B cell (primary cell): Measurements from ENCODE around the gene PSG1. TPM values are rescaled to one million over a fixed set of nuclear protein-coding genes. Genes with fewer than 3 reads are reported as not detected.
"Not testable (repeated sequence)": the region's sequence is repeated elsewhere in the genome, so short reads cannot be mapped to it uniquely, and the experiment has no call there.

Experiments
- ATAC-seq: fragments of 200-7000 bp; cut with Tn5 transposase; one replicate; pipeline ENCODE4 v1.10.0; 2021; ENCODE audit warnings: low read depth, mild to moderate bottlenecking, moderate number of reproducible peaks, moderate library complexity
- CTCF ChIA-PET: fragments of 350-600 bp; sonication (Branson Sonifier 250); formaldehyde crosslinking; loops from one replicate; lab custom pipeline; 2021; ENCODE audit warnings: antibody characterized with exemption, inconsistent platforms; lab: Charles Lee
- POLR2A ChIA-PET: fragments of 350-600 bp; sonication (Branson Sonifier 250); formaldehyde crosslinking; loops from one replicate; lab custom pipeline; 2021; ENCODE audit warnings: antibody characterized with exemption; lab: Charles Lee
- DNase-seq: peaks from one replicate; pipeline ENCODE4 v3.0.0; 2013
- H2AFZ ChIP-seq: 2 replicates; pipeline ENCODE4 v1.6.1; 2012; ENCODE audit warnings: mild to moderate bottlenecking, low read depth, low read length; ENCODE audit not compliant: insufficient read depth, poor library complexity, severe bottlenecking
- H3K27ac ChIP-seq, 2 donors: 1 replicate in 1 of 2; 2 replicates in 1 of 2; pipeline ENCODE4 v1.5.1; 2012 to 2013; ENCODE audit warnings: low read length in 2 of 2, mild to moderate bottlenecking in 2 of 2, moderate library complexity in 1 of 2
- H3K27me3 ChIP-seq, 4 experiments: fragments of 200-600 bp in 1 of 4; sonication (generic) in 1 of 4; replicated peaks in 1 of 4; 1 replicate in 2 of 4; 2 replicates in 2 of 4; pipeline versions ENCODE4 v1.6.1 to v1.7.0; 2013 to 2016; ENCODE audit warnings: low read length in 3 of 4, mild to moderate bottlenecking in 2 of 4, mixed read lengths in 1 of 4, moderate library complexity in 1 of 4; ENCODE audit not compliant: insufficient read depth in 4 of 4, control insufficient read depth in 3 of 4; ENCODE audit errors: control extremely low read depth in 1 of 4
- H3K36me3 ChIP-seq, 2 experiments: replicated peaks in 1 of 2; 1 replicate in 1 of 2; 2 replicates in 1 of 2; pipeline versions ENCODE4 v1.6.1 to v1.7.1; 2013; ENCODE audit warnings: low read length in 1 of 2; ENCODE audit not compliant: insufficient read depth in 2 of 2, control insufficient read depth in 1 of 2; ENCODE audit errors: control extremely low read depth in 1 of 2, extremely low read depth in 1 of 2
- H3K4me1 ChIP-seq, 2 donors: fragments of 200-600 bp in 1 of 2; sonication (generic) in 1 of 2; 1 replicate in 1 of 2; 2 replicates in 1 of 2; pipeline versions ENCODE4 v1.5.1 to v1.6.1; 2013 to 2017; ENCODE audit warnings: low read length in 2 of 2; ENCODE audit not compliant: control insufficient read depth in 2 of 2, insufficient read depth in 2 of 2
- H3K4me2 ChIP-seq: replicated peaks from 2 replicates; pipeline ENCODE3; 2012; ENCODE audit warnings: mild to moderate bottlenecking, low read depth, low read length; ENCODE audit not compliant: poor library complexity, severe bottlenecking
- H3K4me3 ChIP-seq, 5 experiments: fragments of 200-600 bp in 1 of 5; sonication (generic) in 1 of 5; 1 replicate in 3 of 5; 2 replicates in 2 of 5; pipeline versions ENCODE4 v1.5.1 to v1.7.0; 2011 to 2016; ENCODE audit warnings: low read length in 4 of 5, mild to moderate bottlenecking in 4 of 5, low read depth in 2 of 5, control low read depth in 1 of 5, moderate library complexity in 1 of 5; ENCODE audit not compliant: insufficient read depth in 1 of 5; ENCODE audit errors: control extremely low read depth in 1 of 5, extremely low read depth in 1 of 5
- H3K79me2 ChIP-seq: fragments of 200-600 bp; sonication (generic); one replicate; pipeline ENCODE4 v1.6.0; 2016; ENCODE audit warnings: low read length; ENCODE audit not compliant: control insufficient read depth, insufficient read depth
- H3K9ac ChIP-seq: fragments of 200-600 bp; sonication (generic); 2 replicates; pipeline ENCODE4 v1.6.1; 2017; ENCODE audit warnings: mild to moderate bottlenecking, low read length, moderate library complexity
- H3K9me3 ChIP-seq, 3 donors: one replicate each; pipeline versions ENCODE4 v1.6.1 to v1.7.1; 2013; ENCODE audit warnings: low read length in 2 of 3; ENCODE audit not compliant: control insufficient read depth in 2 of 3, insufficient read depth in 1 of 3; ENCODE audit errors: control extremely low read depth in 1 of 3
- H4K20me1 ChIP-seq: 2 replicates; pipeline ENCODE4 v1.6.0; 2012; ENCODE audit warnings: mild to moderate bottlenecking, low read length; ENCODE audit not compliant: insufficient read depth, control insufficient read depth, poor library complexity, severe bottlenecking
- H3K27ac Mint-ChIP-seq: one replicate; pipeline ENCODE4 v1.8.0; 2021; ENCODE audit warnings: mixed read lengths
- H3K27me3 Mint-ChIP-seq: one replicate; pipeline ENCODE4 v1.8.0; 2021; ENCODE audit warnings: mixed read lengths
- H3K4me1 Mint-ChIP-seq: one replicate; pipeline ENCODE4 v1.8.0; 2021; ENCODE audit warnings: mixed read lengths
- H3K4me3 Mint-ChIP-seq: one replicate; pipeline ENCODE4 v1.8.0; 2021; ENCODE audit warnings: mixed read lengths
- H3K9me3 Mint-ChIP-seq: one replicate; pipeline ENCODE4 v1.8.0; 2022; ENCODE audit warnings: mixed read lengths; ENCODE audit not compliant: insufficient read depth
- EZH2 ChIP-seq: IDR thresholded peaks from 2 replicates; pipeline ENCODE4 v1.6.1; 2012; ENCODE audit warnings: borderline replicate concordance, low read depth, mild to moderate bottlenecking, moderate library complexity, low read length; ENCODE audit not compliant: insufficient read depth, poor library complexity, severe bottlenecking
- WGBS: methylation state at CpG from one replicate; pipeline ENCODE4 v1.1.5; 2013; ENCODE audit warnings: missing lambda C conversion rate; ENCODE audit not compliant: insufficient coverage; 5-methylcytosine and 5-hydroxymethylcytosine counted together
- intact Hi-C: fragments of 100-400 bp; cut with micrococcal nuclease; formaldehyde crosslinking; loops from one replicate; pipeline ENCODE4 v1.10.0; 2022
- polyA plus RNA-seq: library from polyadenylated mRNA; depleted of rRNA; stranded (reverse); fragments of >200 nt; gene quantifications from 2 replicates; pipeline ENCODE4 v1.2.3, GENCODE V29; 2012
- total RNA-seq, 2 donors: library from RNA; stranded (reverse); fragments of 120-200 nt in 1 of 2; gene quantifications; 1 replicate in 1 of 2; 2 replicates in 1 of 2; pipeline versions ENCODE4 v1.2.3 to v1.2.4, GENCODE V29; 2013 to 2022
- TF ChIP-seq, protein P1 (sequence below): fragments of 200-600 bp; IDR thresholded peaks from one replicate; pipeline ENCODE4 v1.8.0; 2022; ENCODE audit warnings: antibody characterized with exemption, mild to moderate bottlenecking

PSG1 gene
- total and polyA plus RNA-seq, 2 donors (not counting 1 experiment from before 2014, with no cell fraction given), result not detected

DNA sequence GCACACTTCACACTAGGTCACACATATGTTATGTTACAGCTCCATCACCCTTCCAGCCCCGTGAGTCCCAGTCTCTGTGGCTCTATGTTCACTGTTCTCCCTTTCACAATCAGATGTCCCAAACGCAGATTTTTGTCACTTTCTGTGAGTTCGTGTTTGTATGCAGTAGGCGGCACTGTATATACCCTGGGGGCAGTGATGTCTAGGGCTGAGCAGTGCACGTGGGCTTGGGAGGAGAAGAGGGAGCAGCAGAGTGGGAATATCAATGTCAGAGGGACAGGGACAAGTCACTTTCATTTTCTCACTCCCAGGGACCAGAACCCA lies 22.0 kb downstream of the PSG1 start:
- ChIA-PET POLR2A (no interaction called here), CTCF (no interaction called here)
- no peak overlapping the region for H3K4me3 ChIP-seq
- H3K79me2 ChIP-seq, result no peaks in the 10 kb centered on the region
- H3K36me3 ChIP-seq, result no peaks in the 10 kb centered on the region
- ATAC-seq (no peak), DNase-seq (peak; percentile 6)
- H4K20me1 ChIP-seq, result no peaks in the 10 kb centered on the region
- no peaks in the 10 kb centered on the region for H3K4me1 ChIP-seq
- Mint-ChIP-seq H3K4me3 (no peak overlapping the region), H3K4me1 (no peaks in the 10 kb centered on the region), H3K27me3 (peaks cover 7% of the 10 kb centered on the region), H3K9me3 (peaks cover 2% of the 10 kb centered on the region), H3K27ac (no peak overlapping the region)
- TF ChIP-seq, protein P1, sequence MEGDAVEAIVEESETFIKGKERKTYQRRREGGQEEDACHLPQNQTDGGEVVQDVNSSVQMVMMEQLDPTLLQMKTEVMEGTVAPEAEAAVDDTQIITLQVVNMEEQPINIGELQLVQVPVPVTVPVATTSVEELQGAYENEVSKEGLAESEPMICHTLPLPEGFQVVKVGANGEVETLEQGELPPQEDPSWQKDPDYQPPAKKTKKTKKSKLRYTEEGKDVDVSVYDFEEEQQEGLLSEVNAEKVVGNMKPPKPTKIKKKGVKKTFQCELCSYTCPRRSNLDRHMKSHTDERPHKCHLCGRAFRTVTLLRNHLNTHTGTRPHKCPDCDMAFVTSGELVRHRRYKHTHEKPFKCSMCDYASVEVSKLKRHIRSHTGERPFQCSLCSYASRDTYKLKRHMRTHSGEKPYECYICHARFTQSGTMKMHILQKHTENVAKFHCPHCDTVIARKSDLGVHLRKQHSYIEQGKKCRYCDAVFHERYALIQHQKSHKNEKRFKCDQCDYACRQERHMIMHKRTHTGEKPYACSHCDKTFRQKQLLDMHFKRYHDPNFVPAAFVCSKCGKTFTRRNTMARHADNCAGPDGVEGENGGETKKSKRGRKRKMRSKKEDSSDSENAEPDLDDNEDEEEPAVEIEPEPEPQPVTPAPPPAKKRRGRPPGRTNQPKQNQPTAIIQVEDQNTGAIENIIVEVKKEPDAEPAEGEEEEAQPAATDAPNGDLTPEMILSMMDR, result no peak
- no peak for TF ChIP-seq EZH2
- H3K27me3 ChIP-seq, result no peaks in the 10 kb centered on the region
- intact Hi-C loops, result no loop called here
- no peak overlapping the region for H3K9ac ChIP-seq
- WGBS, result no CpG with 5 or more reads among the region's 5 CpGs
- no peak overlapping the region for H3K27ac ChIP-seq
- H2AFZ ChIP-seq, result no peak overlapping the region
- no peak overlapping the region for H3K4me2 ChIP-seq
- H3K9me3 ChIP-seq, result peaks cover 0 to 19% (median 0%) of the 10 kb centered on the region in 3 donors

DNA sequence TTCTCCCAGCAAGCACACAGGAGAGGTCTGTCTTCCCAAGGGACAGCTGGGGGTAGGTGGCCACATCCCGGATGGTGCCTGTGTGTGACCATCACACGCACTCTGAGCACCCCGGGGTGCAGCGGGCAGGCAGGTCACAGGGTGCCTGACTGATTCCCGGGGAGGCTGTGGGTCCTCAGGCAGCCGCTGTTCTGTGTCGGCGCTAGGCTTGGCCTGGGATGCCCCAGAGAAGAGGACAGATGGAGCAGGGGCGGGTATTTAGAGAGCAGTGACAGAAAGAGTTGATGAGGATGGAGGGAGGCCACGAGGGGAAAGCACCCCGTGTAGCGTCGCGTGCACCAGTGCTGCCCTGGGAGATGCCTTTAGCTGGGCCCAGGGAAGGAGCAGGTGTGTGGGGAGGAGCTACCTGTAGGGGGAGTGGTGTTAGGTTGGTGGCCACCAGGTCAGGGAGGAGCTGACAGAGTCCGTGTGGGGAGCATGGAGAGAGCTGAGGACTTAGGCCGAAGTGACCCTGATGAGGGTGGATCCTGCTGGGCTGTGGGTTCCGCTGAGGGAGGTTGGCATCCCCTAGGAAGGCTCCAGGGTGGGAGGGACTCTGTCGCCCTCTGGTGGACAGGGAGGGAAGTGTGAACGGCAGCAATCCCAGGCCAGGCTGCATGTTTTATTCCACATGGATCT lies 22.5 kb downstream of the PSG1 start:
- POLR2A ChIA-PET, CTCF ChIA-PET, H4K20me1 ChIP-seq, H3K79me2 ChIP-seq, H3K27me3 ChIP-seq, H3K36me3 ChIP-seq, H3K27ac ChIP-seq, ATAC-seq, H3K27me3 Mint-ChIP-seq, H3K4me3 ChIP-seq, H3K9ac ChIP-seq, H2AFZ ChIP-seq, intact Hi-C loops, H3K4me2 ChIP-seq, H3K27ac Mint-ChIP-seq, H3K4me1 Mint-ChIP-seq, H3K4me1 ChIP-seq, H3K9me3 Mint-ChIP-seq, H3K4me3 Mint-ChIP-seq: not testable (repeated sequence)
- peak; percentile 24 for DNase-seq
- 92% methylated on average over 16 of the region's 19 CpGs for WGBS
- TF ChIP-seq, protein P1, result peak; percentile 42
- H3K9me3 ChIP-seq, result peaks cover 0 to 19% (median 0%) of the 10 kb centered on the region in 3 donors

DNA sequence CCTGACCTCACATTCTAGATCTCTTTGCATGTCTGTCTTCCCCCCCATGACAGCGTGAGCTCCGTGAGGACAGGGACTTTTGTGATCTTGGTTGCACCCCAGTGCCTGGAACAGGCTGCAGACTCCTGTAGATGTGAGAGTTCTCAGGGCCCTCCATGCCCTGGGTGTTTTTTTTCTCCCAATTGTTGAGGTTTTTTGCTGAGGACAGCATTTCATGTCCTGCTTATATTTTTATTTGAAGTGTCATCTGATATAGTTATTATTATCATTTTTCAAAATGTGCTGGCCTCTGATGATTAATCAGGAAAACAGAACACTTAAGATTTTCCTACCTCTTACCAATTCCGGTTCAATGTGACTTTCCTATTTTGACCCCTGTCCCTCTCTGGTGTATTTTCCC lies 24.8 kb downstream of the PSG1 start:
- H3K4me3 Mint-ChIP-seq, H3K9me3 Mint-ChIP-seq, DNase-seq, H2AFZ ChIP-seq, H3K4me3 ChIP-seq, H3K27ac ChIP-seq, H3K4me1 Mint-ChIP-seq, H3K4me1 ChIP-seq, intact Hi-C loops, H3K36me3 ChIP-seq, H3K9ac ChIP-seq, H3K27me3 ChIP-seq, POLR2A ChIA-PET, H3K4me2 ChIP-seq, CTCF ChIA-PET, H4K20me1 ChIP-seq, H3K27ac Mint-ChIP-seq, ATAC-seq, H3K79me2 ChIP-seq, H3K27me3 Mint-ChIP-seq: not testable (repeated sequence)
- 100% methylated on average over 1 of the region's 3 CpGs for WGBS
- peaks cover 0 to 19% (median 0%) of the 10 kb centered on the region in 3 donors for H3K9me3 ChIP-seq
